A673 (cell line): ENCODE results near the gene HLA-DQB1.

Source experiments
- CTCF ChIP-seq: fragments of 300-800, 200-600 bp; sonication (generic); conservative IDR thresholded peaks from 2 replicates; pipeline ENCODE4 v1.5.1; 2017; ENCODE audit warnings: low read depth, mild to moderate bottlenecking, antibody characterized with exemption, low read length, moderate library complexity, mixed read lengths
- EZH2 ChIP-seq: fragments of 200-600 bp; sonication (generic); IDR thresholded peaks from 2 replicates; pipeline ENCODE4 v1.6.1; 2017; ENCODE audit warnings: borderline replicate concordance, low read depth, mild to moderate bottlenecking, mixed read lengths, antibody characterized with exemption, low read length; ENCODE audit not compliant: poor library complexity, severe bottlenecking

DNA sequence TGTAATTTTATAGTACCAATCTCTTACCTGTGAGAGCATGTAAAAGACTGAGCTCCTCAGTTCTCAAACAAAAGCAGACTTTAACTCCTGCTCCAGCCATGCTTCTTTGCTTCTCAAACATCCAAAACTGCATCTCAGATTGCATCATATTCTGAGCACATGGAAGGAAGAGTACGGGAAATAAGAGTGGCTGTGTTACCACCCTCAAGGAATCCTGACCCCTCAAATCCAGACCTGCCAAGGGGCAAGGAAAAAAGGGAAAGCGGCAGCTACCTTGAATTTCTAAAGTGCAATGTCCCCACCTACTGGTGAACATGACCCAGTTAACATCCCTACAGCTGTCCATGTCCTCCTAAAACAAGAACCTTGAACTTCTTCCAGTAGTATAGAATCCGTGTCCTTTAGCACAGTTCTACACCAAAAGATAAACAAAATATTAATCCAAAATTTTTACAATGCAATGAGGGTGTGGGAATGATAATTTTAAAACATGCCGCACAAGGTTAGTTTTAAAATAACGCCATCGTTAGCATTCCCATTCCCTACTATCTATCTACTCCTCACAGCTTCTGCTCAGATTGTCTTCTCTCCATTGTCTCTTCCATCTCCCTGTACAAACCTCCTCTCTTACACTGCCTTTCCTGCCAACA, 34.1 kb upstream of the HLA-DQB1 start:
- peak; percentile 69 for TF ChIP-seq CTCF
- TF ChIP-seq EZH2, result no peak
